Mammary epithelial cell (primary cell): Measurements from ENCODE around the gene TRIM29.

ENCODE experiments used
- CTCF ChIP-seq, 2 donors: IDR thresholded peaks in 1 of 2; conservative IDR thresholded peaks in 1 of 2; 2 replicates each; pipeline ENCODE4 v1.5.1; 2011 to 2012; ENCODE audit warnings: inconsistent platforms in 2 of 2, low read length in 2 of 2, mild to moderate bottlenecking in 2 of 2, control low read depth in 1 of 2, low read depth in 1 of 2; ENCODE audit not compliant: insufficient read depth in 1 of 2; ENCODE audit errors: extremely low read depth in 1 of 2
- EZH2 ChIP-seq: IDR thresholded peaks from 2 replicates; pipeline ENCODE4 v1.6.1; 2012; ENCODE audit warnings: low read length, inconsistent platforms, borderline replicate concordance

- TF ChIP-seq CTCF (conservative IDR thresholded peaks at IDR 0.05 in 1 of 2, IDR thresholded peaks at IDR 0.05 in 1 of 2; ENCODE audit: extremely low read depth in 1 of 2, insufficient read depth in 1 of 2, low read depth in 1 of 2, low read length in 2 of 2) (no peak), EZH2 (no peak)
These were observed 46.2 kb downstream of the TRIM29 start for GRCh38 chr11:120091701-120092100.
